Stimulated activated CD8-positive, alpha-beta memory T cell treated with anti-CD3 and anti-CD28 coated beads, Interleukin-4, amount 100 ng/mL, for 1 hour (primary cell): ENCODE results near the gene CCDC34.

Experiments used
- DNase-seq, 2 donors: peaks; one replicate each; pipeline ENCODE4 v3.0.0-alpha.2; 2020; ENCODE audit warnings: low read depth in 2 of 2, low spot score in 1 of 2

The CCDC34 gene

GRCh38 chr11:27291954-27292636 lies 70.9 kb downstream of the CCDC34 start:
- no peak for DNase-seq

- DNase-seq = no peak
Measured at GRCh38 chr11:27291302-27291889, 71.6 kb downstream of the CCDC34 start.

- DNase-seq = no peak
Measured at GRCh38 chr11:27290261-27291050, 72.6 kb downstream of the CCDC34 start.
